Activated CD8-positive, alpha-beta memory T cell treated with anti-CD3 and anti-CD28 coated beads for 36 hours (primary cell): ENCODE data around the gene KHDC4. TPM values are rescaled to one million over a fixed set of nuclear protein-coding genes. Genes with fewer than 3 reads are reported as not detected.
"Not testable (repeated sequence)": the region's sequence is repeated elsewhere in the genome, so short reads cannot be mapped to it uniquely, and the experiment has no call there.

Experiments used
- CTCF ChIA-PET: fragments of 350-600 bp; sonication (Branson Sonifier 250); formaldehyde crosslinking; loops from one replicate; lab custom pipeline; 2021; ENCODE audit warnings: antibody characterized with exemption; lab: Charles Lee
- POLR2A ChIA-PET: fragments of 350-600 bp; sonication (Branson Sonifier 250); formaldehyde crosslinking; loops from one replicate; lab custom pipeline; 2021; ENCODE audit warnings: antibody characterized with exemption; lab: Charles Lee
- total RNA-seq, 2 experiments: library from RNA; stranded (reverse); gene quantifications; one replicate each; pipeline ENCODE4 v1.2.3, GENCODE V29; 2021

Gene KHDC4
- total RNA-seq, 2 experiments from 2014 or later = 66.4 to 67.2 TPM

DNA sequence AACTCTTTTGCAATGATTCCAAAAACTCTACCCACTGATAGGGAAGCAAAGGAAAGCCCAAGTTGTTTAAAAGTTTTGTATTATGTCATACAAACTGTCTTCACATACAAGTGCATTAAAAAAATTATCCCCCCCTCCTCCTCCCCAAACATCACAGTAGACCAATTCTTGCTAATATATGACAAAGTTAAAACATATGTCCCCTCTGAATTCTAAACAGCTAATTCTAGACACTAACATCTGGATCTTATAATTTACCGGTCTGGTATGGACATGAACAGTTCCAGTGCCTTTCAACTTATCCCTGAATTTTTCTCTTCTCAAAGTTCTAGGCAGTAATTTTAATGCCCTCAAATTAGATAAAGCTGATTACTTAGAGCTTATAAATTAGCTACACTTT, 36.5 kb downstream of the KHDC4 start:
- POLR2A ChIA-PET = no interaction called here
- CTCF ChIA-PET = no interaction called here

DNA sequence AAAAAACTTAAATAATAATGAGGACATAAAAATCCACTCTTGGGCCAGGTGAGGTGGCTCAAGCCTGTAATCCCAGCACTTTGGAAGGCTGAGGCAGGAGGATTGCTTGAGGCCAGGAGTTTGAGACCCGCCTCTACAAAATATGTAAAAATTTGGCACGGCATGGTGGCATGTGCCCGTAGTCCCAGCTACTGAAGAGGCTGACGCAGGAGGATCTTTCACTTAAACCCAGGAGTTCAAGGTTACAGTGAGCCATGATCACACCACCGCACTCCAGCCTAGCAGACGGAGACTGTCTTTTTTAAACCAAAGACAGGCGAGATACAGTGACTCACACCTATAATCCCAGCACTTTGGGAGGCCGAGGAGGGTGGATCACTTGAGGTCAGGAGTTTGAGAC, 37.7 kb downstream of the KHDC4 start:
- CTCF ChIA-PET = not testable (repeated sequence)
- POLR2A ChIA-PET = interaction anchor here (0.7 kb wide), 1 partner anchor 50 kb away, joined by 9 read pairs; no protein-coding TSS in a partner anchor

DNA sequence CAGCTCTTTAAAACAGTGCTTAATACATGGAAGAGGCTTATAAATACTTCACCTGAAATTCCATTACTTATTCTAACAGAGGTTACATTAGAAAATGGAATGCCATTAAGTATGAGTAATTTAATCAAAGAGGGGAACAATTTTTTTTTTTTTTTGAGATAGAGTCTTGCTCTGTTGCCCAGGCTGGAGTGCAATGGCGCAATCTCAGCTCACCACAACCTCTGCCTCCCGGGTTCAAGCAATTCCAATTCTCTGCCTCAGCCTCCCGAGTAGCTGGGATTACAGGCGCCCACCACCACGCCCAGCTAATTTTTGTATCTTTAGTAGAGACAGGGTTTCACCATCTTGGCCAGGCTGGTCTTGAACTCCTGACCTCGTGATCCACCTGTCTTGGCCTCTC, 38.6 kb downstream of the KHDC4 start:
- ChIA-PET CTCF (interaction anchor here (0.7 to 0.9 kb wide), 2 partner anchors 15 to 635 kb away, joined by 3 read pairs; no protein-coding TSS in a partner anchor), POLR2A (interaction anchor here (0.7 kb wide), 1 partner anchor 621 kb away, joined by 5 read pairs; no protein-coding TSS in a partner anchor)

DNA sequence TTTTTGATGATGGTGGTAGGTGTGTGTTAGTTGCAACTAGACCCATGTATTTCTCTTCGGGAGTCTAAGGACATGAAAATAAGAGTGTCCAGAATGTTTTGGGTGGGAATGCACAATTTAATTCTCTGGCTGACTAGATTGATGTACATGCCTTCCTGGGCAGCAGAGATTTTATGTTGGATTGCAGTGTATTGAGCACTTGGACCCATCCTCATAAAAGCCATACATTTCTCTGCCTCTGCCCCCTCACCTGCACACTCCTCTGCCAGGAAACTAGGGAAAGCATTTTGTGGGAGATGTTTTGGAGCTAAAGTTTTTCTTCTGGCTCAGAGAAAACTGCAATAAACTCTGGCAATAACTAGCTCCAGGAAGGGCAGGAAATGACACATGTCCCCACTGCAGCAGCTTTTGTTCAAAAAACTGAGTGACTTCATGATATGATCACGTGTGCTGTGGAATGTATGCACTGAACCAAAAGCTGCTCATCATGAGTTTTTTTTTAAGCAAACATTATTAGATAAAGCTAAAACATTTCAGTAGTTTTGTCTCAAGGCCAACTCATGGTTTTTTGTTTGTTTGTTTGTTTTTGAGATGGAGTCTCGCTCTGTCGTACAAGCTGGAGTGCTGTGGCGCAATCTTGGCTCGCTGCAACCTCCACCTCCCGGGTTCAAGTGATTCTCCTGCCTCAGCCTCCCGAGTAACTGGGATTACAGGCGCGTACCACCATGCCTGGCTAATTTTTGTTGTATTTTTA, 40.6 kb downstream of the KHDC4 start:
- ChIA-PET POLR2A (no interaction called here), CTCF (interaction anchor here (1.0 kb wide), 1 partner anchor 62 kb away, joined by 3 read pairs; no protein-coding TSS in a partner anchor)

DNA sequence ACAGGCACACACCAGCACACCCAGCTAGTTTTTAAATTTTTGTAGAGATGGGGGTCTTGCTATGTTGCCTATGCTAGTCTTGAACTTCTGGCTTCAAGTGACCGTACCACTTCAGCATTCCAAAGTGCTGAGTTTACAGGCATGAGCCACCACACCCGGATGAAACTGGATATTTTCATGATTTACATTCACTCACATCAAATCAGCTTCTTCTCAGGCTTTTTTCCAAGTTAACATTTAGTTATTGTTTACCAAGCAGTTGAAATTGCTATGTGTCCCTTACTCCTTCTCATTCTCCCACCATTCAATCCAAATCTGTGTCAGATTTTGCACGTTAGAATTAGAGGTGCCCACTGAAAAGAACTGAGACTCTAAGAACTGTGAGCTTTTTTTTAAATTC, 41.4 kb downstream of the KHDC4 start:
- ChIA-PET CTCF (no interaction called here), POLR2A (no interaction called here)

DNA sequence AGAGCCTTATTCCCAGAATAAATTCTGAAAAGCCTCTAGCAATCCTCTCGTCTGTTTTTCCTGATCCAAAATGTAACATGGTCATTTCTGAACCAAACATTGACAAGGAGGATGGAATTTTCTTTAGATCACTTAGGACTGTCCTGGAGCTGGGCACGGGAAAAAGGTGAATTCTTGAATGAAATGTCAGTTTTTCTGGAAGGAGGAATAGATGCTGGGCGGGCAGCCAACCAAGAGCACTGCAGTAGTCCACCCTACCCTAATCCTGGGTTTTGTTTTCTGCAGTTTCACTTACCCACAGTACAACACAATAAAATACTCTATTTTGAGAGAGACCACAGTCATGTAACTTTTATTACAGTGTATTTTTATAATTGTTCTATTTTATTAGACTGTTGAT, 44.0 kb downstream of the KHDC4 start:
- CTCF ChIA-PET = no interaction called here
- POLR2A ChIA-PET = interaction anchor here (0.6 kb wide), 1 partner anchor 1969 kb away, joined by 3 read pairs; no protein-coding TSS in a partner anchor

DNA sequence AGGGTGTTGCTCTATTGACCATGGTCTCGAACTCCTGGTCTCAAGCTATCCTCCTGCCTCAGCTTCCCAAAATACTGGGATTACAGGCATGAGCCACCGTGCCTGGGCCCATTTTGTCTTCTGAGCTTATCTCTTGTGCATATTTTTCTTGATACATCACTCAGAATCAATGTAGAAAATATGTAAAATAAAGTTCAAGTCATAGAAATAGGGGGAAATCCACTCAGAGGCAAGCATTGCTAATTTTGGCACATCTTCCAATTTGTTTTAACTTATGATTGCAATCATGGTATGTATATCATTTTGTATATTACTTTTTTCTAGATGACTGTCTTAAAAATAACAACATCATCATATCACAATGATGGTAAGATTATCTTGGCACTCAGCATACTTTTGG, 44.6 kb downstream of the KHDC4 start:
- CTCF ChIA-PET = no interaction called here
- POLR2A ChIA-PET = interaction anchor here (0.6 kb wide), 2 partner anchors 1967 to 1968 kb away, joined by 3 read pairs; partner anchors contain the start of gene GATAD2B

DNA sequence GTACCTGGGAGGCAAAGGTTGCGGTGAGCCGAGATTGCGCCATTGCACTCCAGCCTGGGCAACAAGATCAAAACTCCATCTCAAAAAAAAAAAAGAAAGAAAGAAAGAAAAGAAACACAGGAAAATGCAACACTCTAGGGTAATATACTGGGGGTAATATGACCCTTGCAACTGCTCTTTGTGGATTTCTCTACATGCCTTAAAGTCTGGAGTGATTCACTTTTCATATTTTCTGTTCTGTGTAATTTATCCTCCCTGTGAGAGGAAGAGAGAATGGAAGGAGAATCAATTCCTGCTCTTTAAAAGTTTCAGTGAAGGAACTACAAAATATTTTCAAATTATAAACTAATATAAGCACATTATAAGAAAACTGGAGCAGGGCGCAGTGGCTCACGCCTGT, 45.7 kb downstream of the KHDC4 start:
- CTCF ChIA-PET = no interaction called here
- POLR2A ChIA-PET = no interaction called here

DNA sequence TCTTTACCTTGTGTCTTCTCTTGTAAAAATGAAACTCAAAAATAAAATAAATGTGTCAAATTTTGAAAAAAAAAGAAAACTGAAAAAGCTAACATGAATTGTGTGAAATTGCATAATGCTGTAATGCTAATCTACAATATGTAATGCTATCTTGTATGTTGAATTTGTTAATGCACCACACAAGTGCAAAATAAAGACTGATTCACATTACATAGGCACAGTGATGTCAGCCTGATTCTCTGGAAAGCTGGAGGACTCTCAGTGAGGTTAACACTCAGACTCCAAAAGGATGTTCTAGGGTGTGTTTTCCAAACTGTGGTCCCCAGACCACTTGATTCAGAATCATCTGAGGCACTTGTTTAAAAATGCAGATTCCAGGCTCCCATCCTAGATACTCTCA, 49.2 kb downstream of the KHDC4 start:
- POLR2A ChIA-PET = no interaction called here

DNA sequence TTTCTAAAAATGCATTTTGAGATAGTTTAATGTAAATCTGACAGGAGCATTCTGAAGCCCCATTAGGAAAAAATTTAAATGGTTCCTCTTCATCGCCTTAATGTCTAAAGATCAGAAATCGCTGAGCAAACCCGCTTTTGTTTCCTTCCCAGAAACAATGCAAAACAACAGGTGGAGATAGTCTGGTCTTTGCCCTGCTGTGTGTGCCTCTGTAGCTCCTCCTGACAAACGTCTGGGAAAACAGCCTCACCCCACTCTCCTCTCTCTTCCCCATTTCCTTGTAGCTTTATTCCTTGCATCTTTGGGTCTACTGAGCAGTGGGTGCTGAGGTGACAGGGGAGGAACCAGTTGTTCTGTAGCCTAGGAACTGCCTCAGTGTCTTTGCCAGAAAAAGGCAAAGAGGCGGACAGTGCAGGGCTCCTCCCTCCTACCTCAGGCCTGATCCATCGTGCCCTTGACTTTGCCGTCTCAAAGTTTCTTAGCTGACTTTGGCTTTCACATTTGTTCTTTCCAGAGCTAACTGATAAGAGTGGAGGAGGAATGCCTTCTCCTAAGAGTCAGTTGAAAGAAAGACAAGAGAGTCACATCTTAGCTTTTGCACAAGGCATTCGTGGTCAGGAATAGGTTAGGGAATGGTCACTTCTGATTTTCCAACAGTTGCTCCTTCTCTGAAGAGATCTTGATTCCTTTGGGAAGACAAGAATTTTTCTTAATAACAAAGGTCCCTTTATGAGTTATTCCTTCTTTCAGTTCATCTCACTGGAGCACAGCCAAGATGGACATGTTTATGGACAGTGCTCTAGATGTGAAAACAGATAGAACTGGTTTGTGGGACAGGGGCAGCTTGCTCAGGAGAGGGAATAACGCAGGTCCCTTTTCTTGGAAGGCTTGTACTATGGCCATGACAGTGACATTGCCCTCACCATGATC, 49.9 kb downstream of the KHDC4 start:
- POLR2A ChIA-PET = no interaction called here
- CTCF ChIA-PET = no interaction called here

More for the DNA sequence above, 49.2 kb downstream of the KHDC4 start:
- CTCF ChIA-PET = interaction anchor here (0.6 kb wide), 1 partner anchor 110 kb away, joined by 3 read pairs; no protein-coding TSS in a partner anchor

DNA sequence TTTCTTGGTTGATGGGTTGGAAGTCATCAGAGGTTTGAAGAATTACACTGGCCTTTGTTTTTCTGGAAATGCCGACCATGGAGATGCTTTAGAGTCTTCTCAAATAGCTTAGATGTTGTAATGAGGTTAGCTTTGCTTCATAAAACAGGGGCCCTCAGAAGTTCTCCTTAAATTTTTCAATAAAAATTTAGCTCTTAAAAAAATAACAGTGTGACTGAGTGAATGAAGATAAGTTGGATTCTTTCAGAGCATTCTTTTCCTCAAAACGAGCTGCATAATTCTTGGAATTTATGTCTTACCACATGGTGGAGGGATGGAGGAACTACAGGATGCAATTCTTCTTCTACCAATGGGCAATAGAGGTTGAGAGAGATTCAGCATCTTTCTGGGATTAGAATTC, 51.4 kb downstream of the KHDC4 start:
- POLR2A ChIA-PET = no interaction called here

DNA sequence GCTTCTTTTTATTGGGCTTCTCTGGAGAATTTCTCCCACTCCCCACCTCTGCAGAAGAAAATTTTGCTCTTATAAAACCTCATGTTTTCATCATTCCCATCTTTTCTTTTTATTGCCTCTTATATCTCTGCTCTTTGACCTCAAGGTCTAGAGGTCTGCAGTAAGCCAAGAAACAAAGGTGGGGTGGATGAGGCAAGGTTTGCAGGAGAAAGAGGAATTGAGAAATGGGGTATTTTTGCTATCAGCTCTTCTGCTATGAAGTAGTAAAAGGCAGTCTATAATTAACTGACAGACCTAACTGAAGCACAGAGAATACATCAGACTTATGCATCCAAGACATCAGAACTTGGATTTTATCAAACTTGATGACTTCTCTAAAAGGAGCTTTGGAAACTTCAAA, 52.0 kb downstream of the KHDC4 start:
- ChIA-PET POLR2A (no interaction called here), CTCF (no interaction called here)

More for the DNA sequence above, 51.4 kb downstream of the KHDC4 start:
- CTCF ChIA-PET = no interaction called here

DNA sequence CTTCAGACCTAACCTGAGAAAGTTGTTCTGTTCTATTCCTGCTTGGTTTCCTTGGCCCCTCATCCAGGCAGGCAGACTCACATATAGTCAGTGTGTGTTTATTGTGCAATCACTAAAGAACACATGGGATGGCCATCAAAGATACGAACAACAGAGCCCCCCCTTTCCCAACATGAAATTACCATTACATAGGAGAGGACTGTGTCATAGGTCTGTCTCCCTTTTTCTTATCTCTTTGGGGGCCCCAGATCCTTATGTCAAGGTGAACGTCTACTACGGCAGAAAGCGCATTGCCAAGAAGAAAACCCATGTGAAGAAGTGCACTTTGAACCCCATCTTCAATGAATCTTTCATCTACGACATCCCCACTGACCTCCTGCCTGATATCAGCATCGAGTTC, 53.3 kb downstream of the KHDC4 start:
- CTCF ChIA-PET = interaction anchor here (0.6 kb wide), 1 partner anchor 50 kb away, joined by 3 read pairs; no protein-coding TSS in a partner anchor
- POLR2A ChIA-PET = no interaction called here

DNA sequence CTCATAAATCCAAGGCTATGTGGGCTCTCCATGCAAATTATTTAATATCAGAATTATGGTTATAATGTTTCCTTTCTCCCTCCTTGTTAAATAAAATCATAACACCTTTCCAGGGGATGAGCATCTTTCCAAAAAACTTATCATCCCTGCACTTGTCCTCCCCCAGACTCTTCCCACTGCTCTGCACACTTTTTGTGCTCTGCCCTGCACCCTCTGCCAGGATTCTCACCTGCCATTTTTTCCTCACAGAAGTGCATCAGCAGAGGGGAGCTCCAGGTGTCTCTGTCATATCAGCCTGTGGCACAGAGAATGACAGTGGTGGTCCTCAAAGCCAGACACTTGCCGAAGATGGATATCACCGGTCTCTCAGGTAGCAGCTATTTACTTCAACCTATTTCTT, 54.0 kb downstream of the KHDC4 start:
- POLR2A ChIA-PET = interaction anchor here (0.5 kb wide), 1 partner anchor 98 kb away, joined by 3 read pairs; the partner anchor contains the start of gene ARHGEF2
- CTCF ChIA-PET = interaction anchor here (0.6 kb wide), 1 partner anchor 51 kb away, joined by 3 read pairs; no protein-coding TSS in a partner anchor

DNA sequence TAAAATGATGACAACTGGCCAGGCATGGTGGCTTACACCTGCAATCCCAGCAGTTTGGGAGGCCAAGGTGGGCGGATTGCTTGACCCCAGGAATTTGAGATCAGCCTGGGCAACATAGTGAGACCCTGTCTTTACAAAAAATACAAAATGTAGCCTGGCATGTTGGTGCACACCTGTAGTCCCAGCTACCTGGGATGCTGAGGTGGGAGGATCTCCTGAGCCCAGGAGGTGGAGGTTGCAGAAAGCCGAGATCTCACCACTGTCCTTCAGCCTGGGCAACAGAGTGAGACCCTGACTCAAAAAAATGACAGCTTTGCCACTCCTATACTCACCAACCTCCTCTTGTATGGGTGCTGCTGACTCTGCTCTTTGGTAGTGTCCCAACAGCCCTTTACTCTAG, 56.3 kb downstream of the KHDC4 start:
- ChIA-PET POLR2A (no interaction called here), CTCF (interaction anchor here (0.8 kb wide), 1 partner anchor 123 kb away, joined by 3 read pairs; no protein-coding TSS in a partner anchor)

DNA sequence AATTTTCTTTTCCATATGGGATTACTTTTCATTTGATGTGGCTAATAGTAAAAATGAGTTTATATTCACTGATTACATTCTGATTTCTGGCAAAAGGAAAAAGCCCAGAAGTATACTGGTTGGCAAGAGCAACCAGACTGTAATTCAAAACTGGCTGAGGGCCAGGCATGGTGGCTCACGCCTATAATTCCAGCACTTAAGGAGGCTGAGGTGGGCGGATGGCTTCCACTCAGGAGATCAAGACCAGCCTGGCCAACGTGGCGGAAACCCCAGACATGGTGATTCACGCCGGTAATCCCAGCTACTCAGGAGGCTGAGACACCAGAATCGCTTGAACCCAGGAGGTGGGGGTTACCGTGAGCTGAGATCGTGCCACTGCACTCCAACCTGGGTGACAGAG, 60.4 kb downstream of the KHDC4 start:
- ChIA-PET POLR2A (no interaction called here), CTCF (no interaction called here)

DNA sequence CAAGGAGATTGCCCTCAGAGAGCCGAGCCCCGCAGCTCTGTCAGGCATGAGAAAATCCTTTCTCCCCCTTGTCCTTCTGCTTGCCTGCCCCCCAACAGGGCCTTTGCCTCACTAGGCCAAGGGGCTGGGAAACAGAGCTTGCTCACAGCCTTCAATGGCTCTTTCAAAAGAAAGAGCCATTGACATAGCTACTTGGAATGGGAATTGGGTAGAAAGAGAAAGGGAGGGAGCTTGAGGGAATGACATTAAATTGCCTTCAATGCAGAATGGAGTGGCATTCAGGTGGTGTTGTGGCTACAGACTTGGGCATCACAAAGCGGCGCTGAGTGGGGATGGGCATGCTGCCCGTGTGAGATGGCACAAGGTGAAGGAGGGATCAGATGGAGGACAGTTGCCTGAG, 61.7 kb downstream of the KHDC4 start:
- POLR2A ChIA-PET = no interaction called here
- CTCF ChIA-PET = interaction anchor here (0.9 kb wide), 1 partner anchor 10 kb away, joined by 3 read pairs; no protein-coding TSS in a partner anchor

DNA sequence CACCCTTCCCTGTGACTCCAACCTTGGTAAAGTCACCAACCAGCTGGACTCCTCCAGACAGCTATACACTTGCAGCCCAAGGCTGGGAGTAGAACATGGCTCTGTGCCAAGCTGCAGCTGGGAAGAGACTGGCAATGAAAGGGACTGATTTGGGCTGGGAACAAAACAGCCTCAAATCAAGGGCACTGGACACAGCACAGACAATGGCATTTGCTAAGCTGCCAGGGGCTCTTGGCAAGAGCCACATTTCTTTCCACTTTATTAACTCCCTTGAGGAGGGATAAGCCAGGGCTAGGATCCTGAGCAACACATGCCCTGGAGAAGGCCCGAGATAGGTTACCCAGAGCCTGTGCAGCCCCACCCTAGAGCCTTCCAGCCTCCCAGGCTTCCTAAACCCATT, 62.8 kb downstream of the KHDC4 start:
- ChIA-PET CTCF (interaction anchor here (0.6 kb wide), 1 partner anchor 445 kb away, joined by 3 read pairs; no protein-coding TSS in a partner anchor), POLR2A (no interaction called here)

DNA sequence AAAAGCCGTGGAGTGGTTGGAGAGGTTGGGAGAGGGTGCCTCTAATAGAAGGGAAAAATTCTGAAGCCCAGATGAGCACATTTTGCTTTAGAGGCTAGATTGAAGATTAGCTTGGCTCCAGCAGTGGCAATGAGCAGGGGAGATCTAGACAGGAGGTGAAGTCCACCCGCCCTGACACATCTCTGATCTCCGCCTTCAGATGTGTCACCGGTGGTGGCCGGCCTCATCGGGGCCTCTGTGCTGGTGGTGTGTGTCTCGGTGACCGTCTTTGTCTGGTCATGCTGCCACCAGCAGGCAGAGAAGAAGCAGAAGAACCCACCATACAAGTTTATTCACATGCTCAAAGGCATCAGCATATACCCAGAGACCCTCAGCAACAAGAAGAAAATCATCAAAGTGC, 66.4 kb downstream of the KHDC4 start:
- CTCF ChIA-PET = no interaction called here
- POLR2A ChIA-PET = no interaction called here

DNA sequence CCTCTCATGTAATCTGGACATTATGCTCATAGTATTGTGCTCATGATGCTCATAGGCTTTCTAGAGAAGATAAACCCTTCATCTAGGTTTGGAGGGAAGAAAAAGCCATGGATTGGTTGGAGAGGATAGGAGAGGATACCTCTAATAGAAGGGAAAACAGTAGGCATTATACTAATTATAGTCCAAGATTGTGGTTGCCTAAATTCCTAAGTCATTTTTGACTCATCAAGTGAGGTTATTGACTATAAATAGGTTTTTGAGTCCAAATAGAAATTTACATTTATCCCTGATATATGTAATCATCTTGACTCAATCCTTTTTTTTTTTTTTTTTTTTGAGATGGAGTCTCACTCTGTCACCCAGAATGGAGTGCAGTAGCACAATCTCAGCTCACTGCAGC, 69.8 kb downstream of the KHDC4 start:
- CTCF ChIA-PET = no interaction called here
- POLR2A ChIA-PET = no interaction called here
